GM21529 (cell line): ENCODE measurements around the gene ERP27.

Experiments
- ATAC-seq: cut with Tn5 transposase; IDR thresholded peaks from one replicate; pipeline ENCODE4 v1.9.1; 2021; ENCODE audit not compliant: unreplicated experiment

Gene ERP27

DNA sequence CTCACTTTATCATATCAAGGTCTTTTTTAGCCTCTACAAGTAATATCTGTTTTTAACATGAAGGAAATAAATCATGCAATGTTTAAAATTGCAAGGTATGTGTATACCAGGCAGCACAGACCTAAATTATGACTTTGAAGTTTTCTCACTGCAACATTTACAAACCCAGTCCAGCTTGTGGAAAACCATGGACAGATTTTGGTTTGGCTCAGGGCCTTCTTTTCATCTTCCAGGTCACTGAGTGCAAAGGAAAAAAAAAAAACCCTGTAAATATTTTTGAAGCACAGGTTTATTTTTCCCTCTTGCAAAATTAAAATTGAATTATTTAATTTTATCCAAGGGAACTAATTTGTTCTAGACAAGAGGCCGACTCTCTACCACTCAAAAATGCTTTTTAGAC lies 66.5 kb downstream of the ERP27 start:
- no peak for ATAC-seq

DNA sequence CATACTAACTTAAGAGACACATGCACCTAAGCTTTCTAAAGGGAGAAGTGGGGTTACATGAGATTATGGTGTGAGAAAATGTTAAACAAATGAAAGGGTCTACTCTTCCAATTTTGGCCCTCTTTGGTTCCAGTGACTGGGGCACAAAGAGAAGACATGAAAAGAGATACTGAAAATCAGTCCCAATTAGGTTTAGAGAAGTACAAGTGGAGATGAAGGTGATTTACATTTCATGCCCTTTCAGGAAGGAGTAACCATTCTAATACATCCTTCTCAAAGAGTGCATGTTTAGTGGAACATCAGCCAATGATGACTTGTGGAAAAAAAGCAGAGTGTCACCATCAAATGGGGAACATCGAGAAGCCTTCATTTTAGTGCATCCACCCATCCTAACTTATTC lies 67.1 kb downstream of the ERP27 start:
- no peak for ATAC-seq

DNA sequence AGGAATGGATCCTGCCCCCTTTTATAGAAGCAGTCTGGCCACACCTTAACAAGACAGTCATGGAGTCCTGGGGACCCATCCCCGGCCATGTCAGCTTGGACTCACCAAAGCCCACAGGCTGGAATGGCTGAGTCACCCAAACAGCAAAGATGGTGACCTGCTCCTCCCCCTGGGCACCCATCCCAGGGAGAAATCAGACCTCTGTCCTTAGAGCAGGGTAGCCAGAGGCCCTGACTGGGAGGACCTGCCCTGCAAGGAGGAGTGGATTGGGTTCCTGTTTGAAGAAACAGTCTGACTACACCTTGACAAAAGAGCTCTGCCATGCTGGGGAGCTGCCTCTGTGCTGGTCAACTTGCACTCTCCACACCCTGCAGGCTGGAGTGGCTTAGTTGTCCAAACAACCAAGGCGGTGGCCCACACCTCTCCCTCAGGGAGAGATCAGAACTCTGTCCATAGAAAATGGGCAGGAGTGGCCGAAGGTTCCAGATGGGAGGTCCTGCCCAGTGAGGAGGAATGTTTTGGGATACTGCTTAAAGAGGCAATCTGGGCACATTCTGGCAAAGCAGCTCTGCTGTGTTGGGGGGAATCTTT lies 69.3 kb downstream of the ERP27 start:
- no peak for ATAC-seq
